ENCODE data around the gene PARM1. TPM values are rescaled to one million over a fixed set of nuclear protein-coding genes. Genes with fewer than 3 reads are reported as not detected.

Gene PARM1
- total and polyA plus RNA-seq, 2 experiments from 2014 or later: 107 to 154 TPM

- Histone ChIP-seq H2AFZ (no peak overlapping the region), H3K36me3 (replicated peaks; ENCODE audit: insufficient read depth, low read depth) (no peaks in the 10 kb centered on the region), H3K4me3 (no peak overlapping the region), H3K27me3 (no peaks in the 10 kb centered on the region), H3K9me3 (ENCODE audit: low read depth) (no peaks in the 10 kb centered on the region), H3K9me2 (replicated peaks; ENCODE audit: insufficient read depth) (no peaks in the 10 kb centered on the region), H3K79me2 (peaks cover 60% of the 10 kb centered on the region), H3K4me2 (no peak overlapping the region), H3K27ac (peak overlapping the region; percentile 39), H4K20me1 (ENCODE audit: insufficient read depth, poor library complexity, severe bottlenecking) (no peaks in the 10 kb centered on the region), H3K4me1 (ENCODE audit: insufficient read depth) (peaks cover 14% of the 10 kb centered on the region)
- TF ChIP-seq EZH2 (IDR thresholded peaks at IDR 0.05; ENCODE audit: borderline replicate concordance) (no peak), EZH2phosphoT487 (IDR thresholded peaks at IDR 0.05; ENCODE audit: low read depth, severe bottlenecking, unreplicated experiment) (no peak), CTCF (IDR thresholded peaks at IDR 0.05; ENCODE audit: poor library complexity) (no peak)
- WGBS (ENCODE audit: low lambda C conversion rate, missing lambda C conversion rate): 53% methylated on average over 3 of the region's 3 CpGs
- DNase-seq (ENCODE audit: low spot score): no peak
Measured at GRCh38 chr4:74946196-74946595, 13.3 kb downstream of the PARM1 start.

DNA sequence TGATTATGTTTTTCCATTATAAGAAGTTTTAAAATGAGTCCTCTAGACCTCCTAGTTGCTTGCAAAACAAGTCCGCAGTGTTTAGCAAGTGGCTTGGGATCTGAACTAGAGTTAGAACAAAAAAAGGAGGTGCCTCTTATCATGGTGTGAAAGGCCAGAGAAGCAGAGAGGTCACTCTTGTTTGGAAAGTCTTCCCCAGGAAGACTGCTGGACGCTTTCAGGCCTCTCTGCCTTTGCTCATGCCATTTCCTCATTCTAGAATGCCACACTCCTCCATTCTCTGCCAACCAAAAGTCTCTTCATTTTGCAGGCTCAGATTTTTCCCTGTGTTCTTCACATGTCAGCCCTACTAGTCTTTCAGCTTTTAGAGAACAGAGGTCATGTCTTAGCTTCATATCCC, 14.9 kb downstream of the PARM1 start:
- DNase-seq (ENCODE audit: low spot score): no peak
- no peaks in the 10 kb centered on the region for H3K9me3 ChIP-seq (ENCODE audit: low read depth)
- H3K4me2 ChIP-seq: peak overlapping the region; percentile 59
- H4K20me1 ChIP-seq (ENCODE audit: insufficient read depth, poor library complexity, severe bottlenecking): no peaks in the 10 kb centered on the region
- 64% methylated on average over 2 of the region's 2 CpGs for WGBS (ENCODE audit: low lambda C conversion rate, missing lambda C conversion rate)
- H3K4me3 ChIP-seq: no peak overlapping the region
- no peak for TF ChIP-seq EZH2 (IDR thresholded peaks at IDR 0.05; ENCODE audit: borderline replicate concordance)
- no peak for TF ChIP-seq CTCF (IDR thresholded peaks at IDR 0.05; ENCODE audit: poor library complexity)
- no peak for TF ChIP-seq EZH2phosphoT487 (IDR thresholded peaks at IDR 0.05; ENCODE audit: low read depth, severe bottlenecking, unreplicated experiment)
- H3K27me3 ChIP-seq: no peaks in the 10 kb centered on the region
- no peaks in the 10 kb centered on the region for H3K36me3 ChIP-seq (replicated peaks; ENCODE audit: insufficient read depth, low read depth)
- peaks cover 14% of the 10 kb centered on the region for H3K4me1 ChIP-seq (ENCODE audit: insufficient read depth)
- no peak overlapping the region for H2AFZ ChIP-seq
- no peaks in the 10 kb centered on the region for H3K9me2 ChIP-seq (replicated peaks; ENCODE audit: insufficient read depth)
- H3K79me2 ChIP-seq: peaks cover 55% of the 10 kb centered on the region
- H3K27ac ChIP-seq: peak overlapping the region; percentile 79

DNA sequence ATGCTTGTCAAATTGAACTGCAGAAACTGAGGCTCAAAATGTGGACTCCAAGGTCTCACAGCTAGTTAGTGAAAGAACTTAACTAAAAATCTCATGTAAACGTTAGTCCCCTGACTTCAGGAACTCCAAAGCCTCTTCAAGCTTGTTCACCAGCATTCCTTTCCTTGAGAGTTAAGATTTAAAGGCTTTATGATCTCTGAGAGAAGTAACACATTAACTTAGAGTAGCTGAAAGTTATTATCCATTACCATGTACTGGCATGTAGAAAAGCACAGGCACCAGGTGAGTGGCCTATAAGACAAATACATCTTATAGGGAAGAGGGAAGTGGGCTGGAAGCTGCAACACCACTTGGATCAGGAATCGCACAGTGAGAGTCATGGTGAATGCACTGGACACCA, 15.3 kb downstream of the PARM1 start:
- H3K4me1 ChIP-seq (ENCODE audit: insufficient read depth): peaks cover 14% of the 10 kb centered on the region
- H3K9me2 ChIP-seq (replicated peaks; ENCODE audit: insufficient read depth): no peaks in the 10 kb centered on the region
- TF ChIP-seq EZH2phosphoT487 (IDR thresholded peaks at IDR 0.05; ENCODE audit: low read depth, severe bottlenecking, unreplicated experiment): no peak
- TF ChIP-seq EZH2 (IDR thresholded peaks at IDR 0.05; ENCODE audit: borderline replicate concordance): no peak
- TF ChIP-seq CTCF (IDR thresholded peaks at IDR 0.05; ENCODE audit: poor library complexity): no peak
- peak; percentile 19 for DNase-seq (ENCODE audit: low spot score)
- no peaks in the 10 kb centered on the region for H3K27me3 ChIP-seq
- H4K20me1 ChIP-seq (ENCODE audit: insufficient read depth, poor library complexity, severe bottlenecking): no peaks in the 10 kb centered on the region
- WGBS (ENCODE audit: low lambda C conversion rate, missing lambda C conversion rate): 50% methylated on average over 2 of the region's 2 CpGs
- peak overlapping the region; percentile 59 for H3K4me2 ChIP-seq
- H3K4me3 ChIP-seq: no peak overlapping the region
- no peak overlapping the region for H2AFZ ChIP-seq
- H3K36me3 ChIP-seq (replicated peaks; ENCODE audit: insufficient read depth, low read depth): no peaks in the 10 kb centered on the region
- peak overlapping the region; percentile 79 for H3K27ac ChIP-seq
- H3K9me3 ChIP-seq (ENCODE audit: low read depth): no peaks in the 10 kb centered on the region
- peaks cover 52% of the 10 kb centered on the region for H3K79me2 ChIP-seq

DNA sequence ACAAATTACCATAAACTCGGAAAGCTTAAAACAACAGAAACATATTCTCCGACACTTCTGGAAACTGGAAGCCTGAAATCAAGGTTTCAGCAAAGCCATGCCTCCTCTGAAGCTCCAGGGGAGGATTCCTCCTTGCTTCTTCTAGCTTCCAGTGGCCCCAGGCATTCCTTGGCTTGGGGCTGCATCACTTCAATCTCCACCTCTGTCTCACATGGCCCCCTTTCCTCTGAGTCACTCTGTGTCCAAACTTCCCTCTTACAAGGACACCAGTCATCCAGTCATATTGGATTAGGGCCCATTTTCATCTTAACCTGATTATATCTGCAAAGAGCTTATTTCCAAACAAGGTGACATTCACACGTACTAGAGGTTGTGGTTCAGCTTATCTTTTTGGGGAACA, 17.3 kb downstream of the PARM1 start:
- 85% methylated on average over 3 of the region's 3 CpGs for WGBS (ENCODE audit: low lambda C conversion rate, missing lambda C conversion rate)
- Histone ChIP-seq H2AFZ (no peak overlapping the region), H3K36me3 (replicated peaks; ENCODE audit: insufficient read depth, low read depth) (no peaks in the 10 kb centered on the region), H3K9me2 (replicated peaks; ENCODE audit: insufficient read depth) (no peaks in the 10 kb centered on the region), H3K79me2 (peaks cover 44% of the 10 kb centered on the region), H3K4me3 (no peak overlapping the region), H3K4me1 (ENCODE audit: insufficient read depth) (peaks cover 14% of the 10 kb centered on the region), H4K20me1 (ENCODE audit: insufficient read depth, poor library complexity, severe bottlenecking) (no peaks in the 10 kb centered on the region), H3K4me2 (no peak overlapping the region), H3K27me3 (no peaks in the 10 kb centered on the region), H3K27ac (peak overlapping the region; percentile 26), H3K9me3 (ENCODE audit: low read depth) (no peaks in the 10 kb centered on the region)
- no peak for DNase-seq (ENCODE audit: low spot score)
- TF ChIP-seq CTCF (IDR thresholded peaks at IDR 0.05; ENCODE audit: poor library complexity) (no peak), EZH2 (IDR thresholded peaks at IDR 0.05; ENCODE audit: borderline replicate concordance) (no peak), EZH2phosphoT487 (IDR thresholded peaks at IDR 0.05; ENCODE audit: low read depth, severe bottlenecking, unreplicated experiment) (no peak)

Data from hepatocyte (in vitro differentiated cells).